Activated T-cell treated with anti-CD3 and anti-CD28 coated beads for 24 hours (primary cell): ENCODE data around the gene KRT74.

Experiments used
- DNase-seq: peaks from one replicate; pipeline ENCODE4 v3.0.0-alpha.2; 2020; ENCODE audit warnings: low read depth

Gene KRT74

DNA sequence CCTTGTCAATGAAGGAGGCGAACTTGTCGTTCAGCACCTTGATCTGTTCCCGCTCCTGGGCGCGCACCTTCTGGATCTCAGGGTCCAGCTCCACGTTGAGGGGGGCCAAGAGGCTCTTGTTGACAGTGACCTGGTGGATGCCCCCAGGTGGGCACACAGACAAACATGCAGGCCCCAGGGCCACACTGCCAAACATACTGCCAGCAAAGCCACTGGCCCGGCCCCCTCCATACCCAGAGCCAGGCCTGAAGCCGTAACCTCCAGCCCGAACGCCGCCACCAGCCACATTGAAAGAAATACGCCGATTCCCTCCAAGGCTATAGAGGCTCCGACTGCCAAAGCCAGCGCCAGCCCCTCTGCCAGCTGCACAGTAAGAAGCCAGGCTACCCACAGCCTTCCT, 337 bp downstream of the KRT74 start:
- no peak for DNase-seq

GRCh38 chr12:52570511-52570910, 3.1 kb downstream of the KRT74 start:
- DNase-seq, result no peak

- DNase-seq, result no peak
Observed at GRCh38 chr12:52568111-52568510, 5.5 kb downstream of the KRT74 start.

DNA sequence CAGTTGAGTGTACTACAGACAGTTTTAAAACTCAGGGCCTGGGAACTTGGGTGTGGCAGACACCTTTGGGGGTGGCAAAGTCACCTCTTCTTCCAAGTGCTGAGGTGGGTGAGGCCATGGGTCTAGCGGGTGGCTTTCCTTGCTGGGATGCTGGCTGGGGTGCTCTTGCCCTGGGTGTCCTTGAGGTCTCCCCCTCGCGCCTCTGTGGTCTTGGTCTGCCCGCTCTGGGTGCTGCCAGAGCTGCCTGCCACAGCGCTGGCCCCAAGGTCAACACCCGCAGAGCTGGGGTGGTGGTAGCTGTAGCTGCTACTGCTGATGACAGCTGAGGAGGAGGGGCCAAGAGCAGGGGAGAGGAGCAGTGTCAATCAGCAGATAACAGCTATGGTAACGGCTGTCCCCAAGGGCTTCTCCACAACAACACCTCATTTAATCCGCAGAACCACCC, 6.8 kb downstream of the KRT74 start:
- no peak for DNase-seq

DNA sequence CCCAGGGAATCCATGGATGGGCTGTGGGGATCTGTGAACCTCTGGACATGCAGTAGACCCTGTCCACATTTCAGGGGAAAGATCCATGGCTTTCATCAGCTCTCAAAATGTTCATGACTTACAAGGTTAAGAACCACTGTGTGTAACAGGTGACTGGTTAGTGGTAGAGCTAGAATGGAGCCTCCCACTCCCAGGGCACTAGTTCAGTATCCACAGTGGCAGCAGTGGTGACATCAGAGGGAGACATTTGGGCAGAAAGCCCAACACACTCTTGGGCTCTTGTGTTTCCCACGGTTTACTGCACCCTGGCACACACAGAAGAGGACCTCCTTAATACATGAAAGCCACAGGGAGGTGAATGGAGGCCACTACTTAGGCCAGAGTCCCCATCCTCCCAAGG, 9.1 kb downstream of the KRT74 start:
- DNase-seq, result no peak

DNA sequence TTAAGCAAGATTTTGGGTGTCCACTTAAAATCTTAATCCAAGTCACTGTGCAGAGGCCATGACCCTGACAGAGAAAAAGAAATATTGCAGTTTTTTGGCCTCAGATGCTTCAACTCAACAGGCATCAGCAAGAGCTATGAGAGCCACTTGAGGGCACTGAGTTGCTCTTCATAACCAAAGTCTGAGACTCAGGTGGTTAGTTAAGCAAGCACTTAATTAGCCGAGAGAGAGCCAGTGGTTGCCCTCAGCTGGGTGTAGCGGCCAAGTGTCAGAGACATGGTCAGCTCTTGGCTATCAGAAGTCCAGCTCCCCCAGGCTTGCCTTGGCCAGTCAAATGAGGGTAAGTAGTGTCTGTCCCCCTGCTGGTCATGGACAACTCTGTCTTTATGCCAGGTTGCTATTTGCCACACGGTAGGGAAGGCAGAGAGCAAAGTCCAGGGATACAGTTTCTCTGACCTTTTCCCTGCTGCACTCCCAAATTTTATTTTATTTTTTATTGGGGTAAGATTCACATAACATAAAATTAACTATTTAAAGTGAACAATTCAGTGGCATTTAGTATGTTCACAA, 11.7 kb downstream of the KRT74 start:
- no peak for DNase-seq

- DNase-seq, result no peak
Observed at GRCh38 chr12:52559979-52560378, 13.7 kb downstream of the KRT74 start.

GRCh38 chr12:52558781-52559445, 14.7 kb downstream of the KRT74 start:
- DNase-seq, result no peak

GRCh38 chr12:52557476-52557875, 16.2 kb downstream of the KRT74 start:
- DNase-seq, result no peak

DNA sequence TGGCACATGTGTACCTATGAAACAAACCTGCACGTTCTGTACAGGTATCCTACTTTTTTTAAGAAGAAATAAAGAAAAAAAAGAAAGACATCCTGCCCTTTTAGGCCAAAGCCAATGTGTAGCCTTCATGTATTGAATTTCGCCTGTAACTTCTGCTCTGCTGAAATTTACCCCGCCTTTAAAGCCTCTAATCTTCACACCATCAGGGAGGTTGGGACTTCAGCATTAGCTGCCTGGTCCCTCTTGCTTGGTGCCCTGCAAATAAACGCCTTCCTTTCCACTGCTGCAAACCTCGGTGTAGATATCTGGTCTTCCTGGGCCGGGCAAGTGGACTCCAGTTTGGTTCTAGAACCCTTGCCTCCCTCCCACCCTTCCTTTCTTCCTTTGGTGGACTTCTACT, 18.1 kb downstream of the KRT74 start:
- DNase-seq, result no peak

- DNase-seq, result no peak
Observed at GRCh38 chr12:52552681-52553195, 20.9 kb downstream of the KRT74 start, which contains the start of gene KRT71. Gene KRT71, minus strand, starts transcription at chr12:52553145. Its CDS starts 68 bp downstream, at chr12:52553077.

- DNase-seq, result no peak
Observed at GRCh38 chr12:52552055-52552454, 21.6 kb downstream of the KRT74 start.

DNA sequence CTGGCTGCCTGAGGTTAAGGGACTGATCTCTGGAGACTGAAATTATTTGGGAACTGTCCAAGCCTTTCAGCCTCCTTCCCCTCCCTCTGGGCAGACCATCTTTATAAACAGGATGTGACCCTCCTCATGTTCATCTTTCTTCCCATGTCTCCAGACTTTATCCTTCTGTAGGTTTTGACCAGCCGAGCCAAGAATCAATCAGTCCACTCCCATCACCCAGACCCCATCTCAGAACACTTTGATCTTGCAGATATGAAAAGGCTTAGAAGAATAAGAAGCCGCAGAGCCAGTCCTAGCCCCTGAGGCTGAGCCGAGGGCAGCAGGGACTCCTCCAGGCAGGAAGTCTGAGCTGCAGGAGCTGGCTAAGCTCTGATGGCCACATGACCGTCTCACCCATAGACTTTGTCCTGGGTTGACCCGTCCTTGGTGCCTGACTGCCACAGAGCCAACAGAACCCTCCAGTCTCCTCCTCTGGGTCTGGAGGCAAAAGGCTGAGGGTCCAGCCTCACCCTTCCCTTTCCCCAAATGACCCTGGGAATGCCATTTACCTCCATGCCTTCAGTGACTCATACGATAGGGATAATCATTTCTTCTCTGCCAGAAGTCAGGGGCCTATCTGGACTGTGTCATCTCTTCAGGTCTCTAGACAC, 22.3 kb downstream of the KRT74 start:
- no peak for DNase-seq

GRCh38 chr12:52546126-52546525, 27.5 kb downstream of the KRT74 start:
- DNase-seq, result no peak

- DNase-seq, result no peak
Observed at GRCh38 chr12:52543985-52544883, 29.4 kb downstream of the KRT74 start.

DNA sequence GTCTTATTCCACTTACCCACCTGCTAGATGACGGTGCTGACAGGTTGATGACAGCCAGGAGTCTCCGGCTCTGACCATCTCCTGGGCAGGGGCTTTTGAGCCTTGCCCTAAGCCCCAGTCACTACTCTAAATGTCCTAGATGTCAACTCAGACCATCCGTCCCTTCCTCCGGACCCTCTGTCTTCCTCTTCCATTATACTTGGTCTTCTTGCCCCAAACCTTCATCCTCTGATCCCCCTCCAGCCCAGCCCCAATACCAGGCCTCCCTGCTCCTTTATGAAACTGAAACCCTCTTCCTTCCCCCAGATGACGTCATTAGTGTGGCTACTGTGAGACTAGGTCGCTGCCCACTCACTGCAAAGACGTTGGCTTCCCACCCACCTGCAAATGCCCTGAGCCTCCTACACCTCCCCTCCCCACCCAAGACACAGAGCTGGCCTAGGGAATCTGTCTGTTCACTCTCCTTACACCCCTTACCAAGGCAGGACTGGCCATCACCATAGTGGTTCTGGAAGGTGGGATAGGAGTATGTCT, 30.8 kb downstream of the KRT74 start:
- no peak for DNase-seq

DNA sequence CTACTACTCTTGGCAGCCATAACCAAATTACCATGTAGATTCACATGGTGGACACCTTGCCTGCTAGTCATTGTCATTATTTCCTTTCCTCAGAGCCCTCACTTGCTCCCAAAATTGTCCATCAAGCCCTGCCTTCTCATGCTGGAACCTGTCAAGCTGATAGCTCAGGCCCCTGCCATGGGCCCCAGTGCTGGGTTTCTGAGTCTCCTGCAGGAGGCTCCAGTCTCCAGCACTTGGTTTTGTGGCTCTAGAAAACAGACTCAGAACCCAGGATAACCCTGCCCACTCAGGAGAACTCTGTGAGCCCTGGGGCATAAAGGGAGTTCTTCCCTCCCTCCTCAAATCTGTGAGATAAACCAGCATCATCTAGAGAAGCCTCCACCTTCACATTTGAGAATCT, 31.5 kb downstream of the KRT74 start:
- no peak for DNase-seq

DNA sequence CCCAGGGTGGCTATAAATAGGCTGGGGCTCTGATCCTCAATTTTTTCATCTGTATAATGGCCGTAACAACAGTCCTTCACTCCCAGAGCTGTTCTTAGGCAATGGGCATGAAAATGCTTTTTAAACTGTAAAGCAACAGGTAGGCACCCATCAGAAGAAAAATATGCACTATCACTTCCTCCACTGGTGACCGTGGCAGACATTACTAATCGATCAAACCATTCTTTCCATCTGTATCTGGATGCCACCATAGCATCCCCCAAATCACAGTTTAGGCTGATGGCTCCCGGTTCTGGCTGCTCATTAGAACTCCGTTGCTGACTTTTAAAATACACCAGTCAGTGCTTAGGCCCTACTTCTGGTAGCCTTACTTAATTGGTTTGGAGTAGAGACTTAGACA, 31.9 kb downstream of the KRT74 start:
- DNase-seq, result no peak

DNA sequence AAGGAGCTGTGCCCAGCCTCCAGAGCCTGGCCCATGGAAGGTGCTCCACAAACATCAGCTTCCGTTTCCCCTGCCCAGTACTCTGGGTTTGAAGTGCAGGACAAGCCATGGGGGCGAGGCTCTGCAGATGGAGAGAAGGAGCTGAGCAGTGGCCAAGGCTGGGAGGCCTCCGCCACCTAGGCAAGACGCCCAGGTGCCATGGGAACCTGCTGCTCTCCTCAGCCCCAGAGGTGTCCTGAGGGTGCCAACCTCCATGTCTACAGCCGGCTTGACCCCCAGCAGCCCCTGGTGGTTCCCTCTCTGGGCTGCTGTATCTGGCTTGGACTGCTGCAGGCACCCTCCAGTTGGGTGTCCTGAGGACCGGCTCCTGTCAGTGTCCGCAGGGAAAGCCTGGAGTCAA, 33.1 kb downstream of the KRT74 start:
- DNase-seq, result no peak

- no peak for DNase-seq
Observed at GRCh38 chr12:52539821-52540173, 33.8 kb downstream of the KRT74 start.

DNA sequence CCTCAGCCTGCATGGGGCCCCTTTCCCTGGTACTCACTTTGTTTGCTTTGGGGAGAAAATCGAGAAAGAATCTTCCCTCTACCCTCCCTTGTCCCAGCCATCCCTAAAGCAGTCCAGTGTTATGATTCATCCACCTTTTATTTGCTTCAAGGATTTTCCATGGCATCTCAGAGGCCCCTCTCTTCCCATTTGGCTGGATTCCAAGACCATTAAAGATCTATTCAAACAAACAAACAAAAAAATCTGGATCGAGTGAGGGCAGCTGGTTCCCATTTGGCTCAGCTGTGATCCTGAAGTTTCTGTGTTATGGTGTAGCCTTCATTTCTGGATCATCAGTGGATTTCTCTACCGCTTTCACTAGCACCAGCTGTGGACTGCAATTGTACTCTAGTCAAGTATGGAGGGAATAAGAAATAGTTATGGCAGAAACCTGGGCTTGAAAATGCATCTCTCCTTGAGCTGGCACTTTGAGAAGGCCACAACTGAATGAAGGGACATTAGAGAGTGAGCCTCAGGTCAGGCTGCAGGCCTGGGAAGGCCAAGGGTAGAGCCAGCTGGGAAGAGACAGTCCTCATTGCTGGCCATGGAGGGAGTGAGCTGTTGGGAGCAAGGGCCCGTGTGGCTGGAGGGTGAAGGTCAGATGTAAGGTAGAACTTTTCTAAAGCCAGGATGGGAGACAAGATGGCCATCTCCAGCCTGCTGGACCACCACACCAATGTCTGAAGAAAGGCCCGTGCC, 34.4 kb downstream of the KRT74 start:
- DNase-seq, result no peak
